Measurements from ENCODE around the gene TMEM86A. TPM values are rescaled to one million over a fixed set of nuclear protein-coding genes. Genes with fewer than 3 reads are reported as not detected.

Gene TMEM86A
- total and polyA plus RNA-seq, 2 donors (not counting 1 experiment from before 2014, with no cell fraction given), result 0.16 to 0.83 TPM

DNA sequence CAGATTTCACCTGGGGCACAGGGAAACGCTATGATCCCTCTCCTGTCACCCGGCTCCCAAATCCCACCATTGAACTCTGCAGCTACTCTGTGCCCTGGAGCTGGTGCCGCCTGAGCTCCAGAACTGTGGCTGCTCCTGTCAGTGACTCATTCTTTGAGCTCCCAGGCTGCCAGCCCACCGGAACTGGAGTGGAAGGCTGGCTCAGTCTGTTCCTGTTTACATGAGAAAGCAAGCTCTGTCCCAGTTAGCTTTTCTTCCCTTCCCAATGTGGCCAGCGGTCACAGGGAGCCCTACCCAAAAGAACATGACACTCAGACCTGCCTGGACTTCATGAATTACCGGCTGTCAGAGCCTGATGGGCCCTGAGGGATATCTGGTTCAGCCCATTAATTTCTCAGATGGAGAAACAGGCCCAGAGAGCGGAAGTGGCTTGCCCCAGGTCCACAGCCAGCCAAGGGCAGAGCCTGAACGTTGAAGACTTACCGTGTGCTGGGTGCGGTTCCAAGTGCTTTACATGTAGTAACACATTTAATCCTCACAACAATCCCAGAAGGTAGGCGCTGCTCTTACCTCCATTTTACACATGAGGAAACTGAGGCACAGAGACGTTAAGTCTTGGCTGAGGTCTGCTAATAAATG lies 51.2 kb downstream of the TMEM86A start:
- Histone ChIP-seq H3K4me1 (ENCODE audit: control insufficient read depth, extremely low read depth, insufficient read depth, low read length) (peaks cover 5% of the 10 kb centered on the region), H3K9ac (ENCODE audit: insufficient read depth, low read length) (no peak overlapping the region), H3K27ac (ENCODE audit: insufficient read depth, low read length) (no peak overlapping the region), H4K20me1 (ENCODE audit: control insufficient read depth, extremely low read depth, insufficient read depth, low read length) (no peaks in the 10 kb centered on the region), H3K9me3 (ENCODE audit: control insufficient read depth, insufficient read depth, low read depth, low read length) (no peaks in the 10 kb centered on the region), H3K27me3 (ENCODE audit: control insufficient read depth, insufficient read depth, low read length) (no peaks in the 10 kb centered on the region), H2AFZ (ENCODE audit: low read length) (peak overlapping the region; percentile 87), H3K4me2 (ENCODE audit: extremely low read depth, insufficient read depth, low read length) (peak overlapping the region; percentile 35), H3K36me3 (ENCODE audit: control insufficient read depth, insufficient read depth, low read length) (no peaks in the 10 kb centered on the region), H3K79me2 (ENCODE audit: control insufficient read depth, insufficient read depth, low read length) (no peaks in the 10 kb centered on the region), H3K4me3 (replicated peaks in 1 of 4; ENCODE audit: control extremely low read depth in 1 of 4, insufficient read depth in 1 of 4, low read depth in 3 of 4, low read length in 4 of 4) (no peak overlapping the region)
- TF ChIP-seq, protein P1, sequence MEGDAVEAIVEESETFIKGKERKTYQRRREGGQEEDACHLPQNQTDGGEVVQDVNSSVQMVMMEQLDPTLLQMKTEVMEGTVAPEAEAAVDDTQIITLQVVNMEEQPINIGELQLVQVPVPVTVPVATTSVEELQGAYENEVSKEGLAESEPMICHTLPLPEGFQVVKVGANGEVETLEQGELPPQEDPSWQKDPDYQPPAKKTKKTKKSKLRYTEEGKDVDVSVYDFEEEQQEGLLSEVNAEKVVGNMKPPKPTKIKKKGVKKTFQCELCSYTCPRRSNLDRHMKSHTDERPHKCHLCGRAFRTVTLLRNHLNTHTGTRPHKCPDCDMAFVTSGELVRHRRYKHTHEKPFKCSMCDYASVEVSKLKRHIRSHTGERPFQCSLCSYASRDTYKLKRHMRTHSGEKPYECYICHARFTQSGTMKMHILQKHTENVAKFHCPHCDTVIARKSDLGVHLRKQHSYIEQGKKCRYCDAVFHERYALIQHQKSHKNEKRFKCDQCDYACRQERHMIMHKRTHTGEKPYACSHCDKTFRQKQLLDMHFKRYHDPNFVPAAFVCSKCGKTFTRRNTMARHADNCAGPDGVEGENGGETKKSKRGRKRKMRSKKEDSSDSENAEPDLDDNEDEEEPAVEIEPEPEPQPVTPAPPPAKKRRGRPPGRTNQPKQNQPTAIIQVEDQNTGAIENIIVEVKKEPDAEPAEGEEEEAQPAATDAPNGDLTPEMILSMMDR (conservative IDR thresholded peaks at IDR 0.05 in 1 of 2, IDR thresholded peaks at IDR 0.05 in 1 of 2; ENCODE audit: low read depth in 1 of 2, low read length in 2 of 2), result no peak
- no peak for TF ChIP-seq EZH2 (IDR thresholded peaks at IDR 0.05; ENCODE audit: low read length, missing control alignments)
- DNase-seq (ENCODE audit: low read depth in 2 of 2), result peak; percentile 61 to 80

DNA sequence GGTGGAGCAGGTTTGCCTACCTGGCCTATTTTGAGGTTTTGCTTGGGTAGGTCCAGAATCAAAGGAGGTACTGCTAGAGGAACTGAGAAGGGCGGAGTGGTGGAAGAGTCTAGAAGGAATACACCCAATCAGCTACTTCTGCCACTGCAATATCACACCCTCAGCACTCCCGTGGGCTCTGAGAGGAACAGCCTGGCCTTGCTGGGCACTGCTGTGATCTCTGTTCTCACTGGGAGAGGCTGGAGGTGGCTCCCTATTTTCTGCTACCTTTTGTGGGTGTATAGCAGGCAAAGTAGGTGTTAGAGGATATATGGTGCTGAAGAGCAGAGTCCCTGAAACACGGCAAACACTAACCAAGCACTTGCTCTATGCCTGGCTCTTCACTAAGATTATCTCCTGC lies 52.4 kb downstream of the TMEM86A start:
- no peaks in the 10 kb centered on the region for H3K36me3 ChIP-seq (ENCODE audit: control insufficient read depth, insufficient read depth, low read length)
- no peaks in the 10 kb centered on the region for H3K79me2 ChIP-seq (ENCODE audit: control insufficient read depth, insufficient read depth, low read length)
- no peaks in the 10 kb centered on the region for H3K27me3 ChIP-seq (ENCODE audit: control insufficient read depth, insufficient read depth, low read length)
- H4K20me1 ChIP-seq (ENCODE audit: control insufficient read depth, extremely low read depth, insufficient read depth, low read length), result no peaks in the 10 kb centered on the region
- DNase-seq (ENCODE audit: low read depth in 2 of 2), result no peak
- H3K4me2 ChIP-seq (ENCODE audit: extremely low read depth, insufficient read depth, low read length), result no peak overlapping the region
- peaks cover 5% of the 10 kb centered on the region for H3K4me1 ChIP-seq (ENCODE audit: control insufficient read depth, extremely low read depth, insufficient read depth, low read length)
- no peak overlapping the region for H3K4me3 ChIP-seq (replicated peaks in 1 of 4; ENCODE audit: control extremely low read depth in 1 of 4, insufficient read depth in 1 of 4, low read depth in 3 of 4, low read length in 4 of 4)
- H3K9ac ChIP-seq (ENCODE audit: insufficient read depth, low read length), result no peak overlapping the region
- H2AFZ ChIP-seq (ENCODE audit: low read length), result no peak overlapping the region
- TF ChIP-seq, protein P1 (conservative IDR thresholded peaks at IDR 0.05 in 1 of 2, IDR thresholded peaks at IDR 0.05 in 1 of 2; ENCODE audit: low read depth in 1 of 2, low read length in 2 of 2), result no peak
- no peak for TF ChIP-seq EZH2 (IDR thresholded peaks at IDR 0.05; ENCODE audit: low read length, missing control alignments)
- H3K9me3 ChIP-seq (ENCODE audit: control insufficient read depth, insufficient read depth, low read depth, low read length), result no peaks in the 10 kb centered on the region
- H3K27ac ChIP-seq (ENCODE audit: insufficient read depth, low read length), result no peak overlapping the region

DNA sequence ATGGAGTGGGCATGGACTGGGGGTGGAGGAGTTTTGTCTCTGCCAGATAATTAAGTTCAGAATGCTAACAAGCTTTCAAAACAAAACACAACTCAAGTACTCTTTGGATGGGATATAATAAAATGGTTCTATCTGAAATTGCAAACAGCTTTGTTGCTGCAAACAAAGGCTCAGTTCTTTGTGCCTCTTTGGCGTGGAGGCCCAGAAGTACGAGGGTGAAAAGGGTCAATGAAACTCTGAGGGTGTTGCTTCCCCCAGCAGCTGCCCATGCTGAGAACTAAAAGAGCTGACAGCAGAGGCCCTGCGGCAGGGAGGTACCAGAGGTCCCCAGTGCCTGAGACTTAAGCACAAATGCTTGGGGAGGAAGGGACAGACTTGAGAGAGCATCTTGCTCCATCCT lies 53.9 kb downstream of the TMEM86A start:
- no peaks in the 10 kb centered on the region for H3K27me3 ChIP-seq (ENCODE audit: control insufficient read depth, insufficient read depth, low read length)
- H3K36me3 ChIP-seq (ENCODE audit: control insufficient read depth, insufficient read depth, low read length), result no peaks in the 10 kb centered on the region
- H3K4me2 ChIP-seq (ENCODE audit: extremely low read depth, insufficient read depth, low read length), result no peak overlapping the region
- no peak overlapping the region for H3K4me3 ChIP-seq (replicated peaks in 1 of 4; ENCODE audit: control extremely low read depth in 1 of 4, insufficient read depth in 1 of 4, low read depth in 3 of 4, low read length in 4 of 4)
- H3K79me2 ChIP-seq (ENCODE audit: control insufficient read depth, insufficient read depth, low read length), result no peaks in the 10 kb centered on the region
- H3K9me3 ChIP-seq (ENCODE audit: control insufficient read depth, insufficient read depth, low read depth, low read length), result no peaks in the 10 kb centered on the region
- TF ChIP-seq, protein P1 (conservative IDR thresholded peaks at IDR 0.05 in 1 of 2, IDR thresholded peaks at IDR 0.05 in 1 of 2; ENCODE audit: low read depth in 1 of 2, low read length in 2 of 2), result no peak
- TF ChIP-seq EZH2 (IDR thresholded peaks at IDR 0.05; ENCODE audit: low read length, missing control alignments), result no peak
- H3K4me1 ChIP-seq (ENCODE audit: control insufficient read depth, extremely low read depth, insufficient read depth, low read length), result peaks cover 5% of the 10 kb centered on the region
- no peak overlapping the region for H3K27ac ChIP-seq (ENCODE audit: insufficient read depth, low read length)
- no peak for DNase-seq (ENCODE audit: low read depth in 2 of 2)
- no peak overlapping the region for H2AFZ ChIP-seq (ENCODE audit: low read length)
- no peak overlapping the region for H3K9ac ChIP-seq (ENCODE audit: insufficient read depth, low read length)
- H4K20me1 ChIP-seq (ENCODE audit: control insufficient read depth, extremely low read depth, insufficient read depth, low read length), result no peaks in the 10 kb centered on the region

Measured in fibroblast of lung (primary cell).